SIG-M5 (cell line): ENCODE measurements around the gene GABRB1.

ENCODE experiments used
- DNase-seq: peaks from one replicate; lab custom pipeline; 2025; lab: John Stamatoyannopoulos, UW

GABRB1 gene

DNA sequence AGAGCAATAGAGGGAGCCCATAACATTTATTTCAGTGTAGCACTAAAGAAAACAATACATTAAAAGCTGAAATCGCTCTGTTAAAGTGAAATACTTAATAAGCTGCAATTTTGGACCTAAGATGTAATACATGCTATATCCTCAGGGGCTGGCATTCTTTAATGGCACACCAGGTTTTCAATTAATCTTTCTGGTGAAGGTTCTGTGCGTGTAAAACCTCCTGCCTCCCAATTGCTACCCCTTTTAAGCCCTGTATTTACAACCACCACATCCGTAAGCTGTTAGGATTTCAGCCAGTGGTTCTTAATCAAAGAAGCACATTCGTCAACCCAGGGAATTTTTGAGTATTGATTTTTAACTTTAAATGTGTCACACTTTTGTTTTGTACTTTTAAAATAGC is 439.7 kb downstream of the GABRB1 start:
- DNase-seq, result no peak

DNA sequence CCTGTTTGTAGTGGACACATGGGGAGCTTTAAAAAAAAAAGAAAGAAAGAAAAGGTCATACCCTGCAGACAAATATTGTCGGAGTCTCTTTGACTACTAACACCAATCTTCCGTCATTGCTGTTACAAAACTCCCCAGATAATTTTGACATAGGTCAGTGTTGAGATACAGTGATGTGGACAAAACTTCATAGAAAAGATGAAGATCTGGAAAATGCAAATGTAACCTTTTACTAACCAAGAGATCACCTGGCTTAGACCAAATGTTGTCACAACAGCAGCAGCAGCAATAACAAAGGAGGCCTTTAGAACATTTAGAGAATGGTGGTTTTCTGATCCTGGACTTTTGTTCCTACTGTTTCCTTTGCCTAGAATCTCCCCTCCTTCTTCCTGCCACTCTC is 440.2 kb downstream of the GABRB1 start:
- DNase-seq, result no peak

DNA sequence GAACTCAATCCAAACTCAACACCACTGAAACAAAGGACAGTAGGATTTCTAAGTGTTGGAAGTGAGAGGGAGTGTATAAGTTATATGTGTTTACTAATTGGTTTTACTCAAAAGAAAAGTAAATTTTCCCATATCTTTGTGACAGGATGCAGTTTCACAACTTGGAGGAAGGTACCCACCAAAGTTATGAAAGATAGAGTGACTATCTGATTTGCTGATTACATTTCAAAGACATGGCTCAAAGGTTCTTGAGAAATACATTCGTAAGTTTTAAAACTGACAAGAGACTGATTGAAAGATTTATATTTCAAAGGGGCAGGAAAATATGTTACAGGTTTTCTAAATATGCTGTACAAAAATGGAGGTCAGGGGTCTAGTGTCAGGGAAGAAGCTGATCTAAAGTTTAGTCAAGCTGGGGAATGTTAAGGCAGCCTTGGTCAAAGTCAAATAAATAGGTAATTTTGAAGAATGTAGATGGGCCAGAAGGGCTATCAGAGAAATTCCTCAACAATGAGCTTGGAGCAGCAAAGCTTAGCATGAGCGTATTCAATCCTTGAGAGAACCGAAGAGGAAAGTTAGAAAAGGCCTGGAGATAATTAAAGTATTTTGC is 441.9 kb downstream of the GABRB1 start:
- DNase-seq, result no peak

DNA sequence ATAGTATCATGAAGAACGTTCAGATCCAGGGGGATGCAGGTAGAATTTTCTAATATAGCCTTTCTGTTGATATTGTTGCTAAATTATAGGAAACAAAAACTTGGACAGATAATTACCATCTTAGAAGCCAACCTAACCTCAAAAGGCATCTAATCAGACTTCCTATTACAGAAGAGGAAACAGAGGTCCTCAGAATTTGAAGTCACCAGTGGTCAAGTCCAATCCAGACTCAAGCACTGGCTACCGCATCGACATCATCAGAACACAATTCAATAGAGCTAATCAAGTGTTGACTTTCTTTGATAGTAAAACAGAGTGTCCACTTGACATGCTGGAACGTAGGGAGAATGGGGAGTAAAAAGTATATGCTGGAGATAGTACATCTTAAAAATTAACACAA is 443.4 kb downstream of the GABRB1 start:
- DNase-seq, result no peak

DNA sequence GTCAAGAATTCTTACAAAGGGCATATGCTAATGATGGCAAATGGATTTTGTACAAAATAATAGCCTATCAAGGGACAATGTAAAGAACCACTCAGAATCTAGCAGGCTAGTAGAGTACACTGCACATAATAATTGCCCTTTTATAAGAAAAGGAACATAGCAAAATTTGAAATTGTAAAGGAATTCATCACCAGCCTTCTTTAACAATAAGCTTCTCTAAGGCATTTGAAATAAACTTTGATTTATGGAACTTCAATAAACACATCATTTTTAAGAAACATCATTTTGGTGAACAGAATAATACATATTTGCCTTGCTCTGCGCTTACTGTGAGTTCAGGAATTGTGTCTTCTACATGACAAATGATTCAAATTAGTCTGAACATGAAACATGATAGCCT is 444.0 kb downstream of the GABRB1 start:
- DNase-seq, result no peak
